NT2/D1 (cell line): ENCODE data around the gene DDX31.

Source experiments
- SUZ12 ChIP-seq: IDR thresholded peaks from 2 replicates; pipeline ENCODE4 v1.6.1; 2011; ENCODE audit not compliant: insufficient read length, insufficient read depth; ENCODE audit errors: extremely low read depth
- YY1 ChIP-seq: IDR thresholded peaks from 2 replicates; pipeline ENCODE4 v1.6.1; 2011; ENCODE audit not compliant: insufficient read length, insufficient read depth
- ZNF274 ChIP-seq: IDR thresholded peaks from 2 replicates; pipeline ENCODE4 v1.6.1; 2011; ENCODE audit warnings: mild to moderate bottlenecking, low read depth, low read length

DNA sequence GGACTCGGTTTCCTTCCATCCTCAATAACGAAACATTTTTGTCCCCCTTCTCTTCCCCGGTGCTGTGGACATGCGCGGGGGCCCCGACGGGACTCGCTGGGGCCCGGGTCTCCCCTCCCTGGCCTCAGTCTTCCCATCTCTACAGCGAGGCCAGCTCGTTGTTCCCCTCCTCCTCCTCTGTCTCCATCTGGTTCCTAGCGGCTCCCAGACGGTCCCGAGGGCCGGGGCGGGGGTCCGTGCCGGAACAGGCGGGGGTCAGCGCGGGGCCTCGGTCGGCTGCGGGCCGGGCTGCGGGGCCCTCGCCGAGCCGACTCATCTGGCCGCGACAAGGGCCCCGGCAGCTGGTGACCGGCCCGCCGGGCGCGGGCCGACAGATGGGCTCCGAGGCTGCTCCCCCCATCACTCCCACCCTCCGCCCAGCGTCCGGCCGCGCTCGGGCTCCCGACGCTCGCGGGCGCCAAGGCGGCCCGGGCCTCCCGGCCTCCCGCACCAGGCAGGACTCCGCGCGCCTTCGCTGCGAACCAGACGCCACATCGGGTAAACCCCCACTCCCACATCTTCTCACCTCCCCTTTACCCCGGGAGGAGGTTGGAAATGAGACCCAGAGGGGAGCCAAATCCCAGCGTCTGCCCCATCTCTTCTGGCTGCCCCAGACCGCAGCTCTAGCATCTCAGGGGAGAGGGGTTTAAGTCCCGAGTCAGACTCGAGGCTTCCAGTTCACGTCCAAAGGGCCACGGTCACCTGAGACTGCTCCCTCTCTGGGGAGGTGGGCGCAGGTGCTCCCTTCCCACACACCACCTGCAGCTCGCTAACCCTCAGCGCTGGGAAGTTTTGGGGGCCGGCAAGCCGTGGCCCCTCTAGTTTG lies 79.2 kb downstream of the DDX31 start:
- TF ChIP-seq YY1 (no peak), ZNF274 (no peak), SUZ12 (no peak)
